ENCODE data around the gene DISP2.

Gene DISP2

DNA sequence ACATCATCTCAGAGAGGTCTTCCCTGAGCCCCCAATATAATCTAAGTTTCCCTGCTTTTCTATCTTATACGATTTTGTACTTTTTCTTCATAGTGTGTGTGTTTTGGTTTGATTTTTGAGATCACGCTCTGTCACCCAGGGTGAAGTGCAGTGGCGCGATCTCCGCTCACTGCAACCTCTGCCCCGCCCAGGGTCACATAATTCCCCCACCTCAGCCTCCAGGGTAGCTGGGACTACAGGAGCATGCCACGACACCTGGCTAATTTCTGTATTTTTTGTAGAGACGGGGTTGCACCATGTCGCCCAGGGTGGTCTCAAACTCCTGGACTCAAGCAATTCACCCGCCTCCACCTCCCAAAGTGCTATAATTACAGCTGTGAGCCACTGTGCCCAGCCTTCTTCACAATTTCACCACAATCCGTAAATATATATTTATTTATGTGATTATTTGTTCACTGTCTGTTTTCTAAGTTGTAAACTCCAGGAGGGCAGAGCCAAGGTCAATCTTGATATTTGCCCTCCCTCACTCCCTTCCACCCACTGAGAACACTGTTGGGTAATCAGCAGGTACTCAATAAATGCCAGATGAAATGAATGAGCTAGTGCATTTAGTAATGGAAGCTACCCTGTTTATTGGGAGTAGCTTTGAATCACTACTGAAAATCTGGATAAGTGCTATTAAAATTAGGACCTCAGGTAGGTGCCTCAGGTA, 24.0 kb downstream of the DISP2 start:
- DNase-seq (ENCODE audit: low read depth) = no peak
- no peak overlapping the region for H3K4me3 ChIP-seq (ENCODE audit: low read length)
- TF ChIP-seq, protein P1, sequence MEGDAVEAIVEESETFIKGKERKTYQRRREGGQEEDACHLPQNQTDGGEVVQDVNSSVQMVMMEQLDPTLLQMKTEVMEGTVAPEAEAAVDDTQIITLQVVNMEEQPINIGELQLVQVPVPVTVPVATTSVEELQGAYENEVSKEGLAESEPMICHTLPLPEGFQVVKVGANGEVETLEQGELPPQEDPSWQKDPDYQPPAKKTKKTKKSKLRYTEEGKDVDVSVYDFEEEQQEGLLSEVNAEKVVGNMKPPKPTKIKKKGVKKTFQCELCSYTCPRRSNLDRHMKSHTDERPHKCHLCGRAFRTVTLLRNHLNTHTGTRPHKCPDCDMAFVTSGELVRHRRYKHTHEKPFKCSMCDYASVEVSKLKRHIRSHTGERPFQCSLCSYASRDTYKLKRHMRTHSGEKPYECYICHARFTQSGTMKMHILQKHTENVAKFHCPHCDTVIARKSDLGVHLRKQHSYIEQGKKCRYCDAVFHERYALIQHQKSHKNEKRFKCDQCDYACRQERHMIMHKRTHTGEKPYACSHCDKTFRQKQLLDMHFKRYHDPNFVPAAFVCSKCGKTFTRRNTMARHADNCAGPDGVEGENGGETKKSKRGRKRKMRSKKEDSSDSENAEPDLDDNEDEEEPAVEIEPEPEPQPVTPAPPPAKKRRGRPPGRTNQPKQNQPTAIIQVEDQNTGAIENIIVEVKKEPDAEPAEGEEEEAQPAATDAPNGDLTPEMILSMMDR (conservative IDR thresholded peaks at IDR 0.05; ENCODE audit: low read depth, low read length) = no peak

DNA sequence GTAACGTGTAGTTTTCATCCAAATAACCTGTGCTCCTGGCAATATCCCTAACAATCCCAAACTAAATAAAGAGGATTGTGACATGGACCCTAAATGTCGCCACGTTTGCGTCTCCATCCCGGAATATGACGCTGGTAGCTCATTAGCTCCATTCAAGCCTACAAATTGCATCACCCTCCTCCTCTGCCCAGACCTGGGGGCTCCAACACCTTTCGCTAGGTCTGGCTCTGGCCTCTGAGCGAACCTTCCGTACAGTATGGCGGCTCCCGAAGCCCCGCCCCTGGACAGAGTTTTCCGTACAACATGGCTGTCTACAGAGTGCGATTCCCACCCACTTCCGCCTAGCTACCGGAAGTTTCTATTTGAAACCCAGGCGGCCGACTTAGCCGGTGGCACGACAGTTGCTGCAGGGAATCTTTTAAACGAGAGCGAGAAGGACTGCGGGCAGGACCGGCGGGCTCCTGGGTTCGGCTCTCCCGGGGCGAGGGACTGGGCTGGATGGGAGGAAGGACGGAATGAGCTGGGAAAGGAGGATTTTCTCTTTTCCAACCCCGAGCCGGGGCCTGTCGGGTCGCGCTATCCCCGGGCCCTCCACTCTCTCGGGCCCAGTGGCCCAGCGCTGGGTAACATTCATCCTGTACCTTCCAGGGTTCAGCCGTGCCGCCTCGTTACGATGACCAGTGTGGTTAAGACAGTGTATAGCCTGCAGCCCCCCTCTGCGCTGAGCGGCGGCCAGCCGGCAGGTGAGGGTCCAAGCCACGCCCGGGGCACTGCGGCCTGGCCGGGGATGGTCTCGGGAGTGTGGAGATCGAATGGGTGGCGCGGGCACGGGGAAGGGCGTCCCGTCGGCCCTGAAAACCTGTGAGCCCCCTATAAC, 24.8 kb downstream of the DISP2 start, which contains the start of gene KNSTRN:
KNSTRN (plus strand) TSS at position 142 of the 877 bp plus-strand sequence; CDS start at position 257, 115 bp downstream.
- H3K4me3 ChIP-seq (ENCODE audit: low read length) = peak within 1 kb of the TSS; percentile 92
- TF ChIP-seq, protein P1 (conservative IDR thresholded peaks at IDR 0.05; ENCODE audit: low read depth, low read length) = no peak
- peak; percentile 79 for DNase-seq (ENCODE audit: low read depth)

DNA sequence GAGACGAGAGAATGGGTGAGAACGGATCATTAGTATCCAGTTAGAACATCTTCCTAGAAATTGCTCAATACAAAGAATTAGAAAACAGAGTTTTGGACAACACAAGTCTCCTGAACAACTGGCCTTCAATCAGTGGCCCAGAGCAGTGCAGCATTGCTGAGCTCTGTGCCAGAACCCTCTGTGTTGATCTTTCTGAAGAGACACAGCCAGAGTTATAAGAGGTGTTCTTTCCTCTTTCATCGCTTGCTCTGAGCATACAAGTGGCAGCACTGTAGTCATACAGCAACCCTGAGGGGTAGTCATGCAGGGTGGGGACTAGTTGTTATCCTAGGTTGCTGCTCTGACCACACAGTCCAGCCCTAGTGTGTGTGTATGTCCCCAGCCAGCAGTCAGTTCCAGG, 28.5 kb downstream of the DISP2 start:
- TF ChIP-seq, protein P1 (conservative IDR thresholded peaks at IDR 0.05; ENCODE audit: low read depth, low read length) = no peak
- DNase-seq (ENCODE audit: low read depth) = no peak
- H3K4me3 ChIP-seq (ENCODE audit: low read length) = no peak overlapping the region

DNA sequence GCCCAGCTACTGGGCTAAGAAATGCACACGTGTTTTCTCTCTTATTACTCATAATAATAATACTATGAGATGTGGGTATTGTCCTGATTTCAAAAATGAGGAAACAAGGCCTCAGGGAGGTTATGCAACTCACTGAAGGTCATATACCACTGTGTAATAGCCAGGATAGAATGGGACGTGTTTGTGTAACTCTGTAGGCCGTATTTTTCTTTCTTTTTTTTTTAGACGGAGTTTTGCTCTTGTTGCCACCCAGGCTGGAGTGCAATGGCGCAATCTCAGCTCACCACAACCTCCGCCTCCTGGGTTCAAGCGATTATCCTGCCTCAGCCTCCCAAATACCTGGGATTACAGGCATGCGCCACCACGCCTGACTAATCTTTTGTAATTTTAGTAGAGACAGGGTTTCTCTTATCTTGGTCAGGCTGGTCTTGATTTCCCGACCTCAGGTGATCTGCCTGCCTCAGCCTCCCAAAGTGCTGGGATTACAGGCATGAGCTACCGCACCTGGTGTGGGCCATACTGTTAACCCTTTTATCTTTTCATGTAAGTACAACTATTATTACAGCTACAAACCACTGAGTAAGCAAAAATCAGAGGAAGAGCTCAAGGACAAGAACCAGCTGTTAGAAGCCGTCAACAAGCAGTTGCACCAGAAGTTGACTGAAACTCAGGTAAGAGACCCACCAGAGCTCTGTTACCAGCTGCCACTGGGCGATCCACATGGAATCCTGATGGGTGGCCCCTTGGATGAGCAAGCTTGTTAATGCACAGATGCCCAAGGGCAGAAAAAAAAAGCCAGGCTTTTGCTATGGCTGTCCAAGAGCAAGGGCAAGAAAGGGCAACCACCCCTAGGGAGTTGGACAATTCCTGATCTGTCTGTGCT, 31.2 kb downstream of the DISP2 start:
- DNase-seq (ENCODE audit: low read depth) = no peak
- TF ChIP-seq, protein P1 (conservative IDR thresholded peaks at IDR 0.05; ENCODE audit: low read depth, low read length) = no peak
- H3K4me3 ChIP-seq (ENCODE audit: low read length) = no peak overlapping the region

DNA sequence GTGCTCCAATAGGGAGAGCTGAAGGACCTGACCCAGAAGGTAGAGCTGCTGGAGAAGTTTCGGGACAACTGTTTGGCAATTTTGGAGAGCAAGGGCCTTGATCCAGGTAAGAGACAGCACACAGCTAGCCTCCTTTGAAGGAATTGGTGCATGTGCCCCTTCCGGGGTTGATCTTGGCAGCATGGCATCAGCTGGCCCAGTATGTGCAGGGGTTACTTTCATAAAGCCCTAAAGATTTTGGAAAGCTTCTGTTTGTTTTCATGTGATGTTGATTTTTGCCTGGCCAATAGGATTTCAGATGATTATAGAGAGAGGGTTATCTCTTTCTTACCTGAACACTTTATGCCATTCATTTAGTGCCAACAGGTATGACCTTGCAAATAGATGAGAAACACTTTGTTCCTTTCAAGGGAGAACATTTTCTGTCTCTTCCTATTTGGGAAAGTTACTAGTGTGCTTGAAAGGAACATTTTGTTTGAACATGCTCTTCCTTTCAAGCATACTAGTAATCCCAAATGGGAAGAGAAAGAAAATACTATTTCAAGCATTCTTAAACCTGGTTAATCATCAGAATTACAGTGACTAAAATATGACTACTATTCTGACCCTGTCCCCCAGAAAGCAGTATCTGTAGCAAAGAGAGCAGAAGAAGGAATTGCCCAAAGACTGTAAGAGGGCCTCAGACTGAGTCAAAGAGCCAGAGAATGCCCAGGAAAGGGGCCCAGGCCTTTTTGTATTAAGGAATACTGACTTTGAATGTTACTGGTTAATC, 32.0 kb downstream of the DISP2 start:
- DNase-seq (ENCODE audit: low read depth) = no peak
- H3K4me3 ChIP-seq (ENCODE audit: low read length) = no peak overlapping the region
- TF ChIP-seq, protein P1 (conservative IDR thresholded peaks at IDR 0.05; ENCODE audit: low read depth, low read length) = no peak
